GM18502 (cell line): ENCODE results near the gene ASPHD1.
"Not testable (repeated sequence)": the region's sequence is repeated elsewhere in the genome, so short reads cannot be mapped to it uniquely, and the experiment has no call there.

ENCODE experiments used
- ATAC-seq: cut with Tn5 transposase; IDR thresholded peaks from one replicate; pipeline ENCODE4 v1.9.1; 2021; ENCODE audit warnings: mild to moderate bottlenecking; ENCODE audit not compliant: unreplicated experiment, poor library complexity

The ASPHD1 gene

GRCh38 chr16:29927070-29927905 is 27.0 kb downstream of the ASPHD1 start:
- no peak for ATAC-seq

DNA sequence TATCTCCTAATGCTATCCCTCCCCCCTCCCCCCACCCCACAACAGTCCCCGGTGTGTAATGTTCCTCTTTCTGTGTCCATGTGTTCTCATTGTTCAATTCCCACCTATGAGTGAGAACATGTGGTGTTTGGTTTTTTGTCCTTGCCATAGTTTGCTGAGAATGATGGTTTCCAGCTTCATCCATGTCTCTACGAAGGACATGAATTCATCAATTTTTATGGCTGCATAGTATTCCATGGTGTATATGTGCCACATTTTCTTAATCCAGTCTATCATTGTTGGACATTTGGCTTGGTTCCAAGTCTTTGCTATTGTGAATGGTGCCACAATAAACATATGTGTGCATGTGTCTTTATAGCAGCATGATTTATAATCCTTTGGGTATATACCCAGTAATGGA is 31.5 kb downstream of the ASPHD1 start:
- ATAC-seq, result not testable (repeated sequence)

DNA sequence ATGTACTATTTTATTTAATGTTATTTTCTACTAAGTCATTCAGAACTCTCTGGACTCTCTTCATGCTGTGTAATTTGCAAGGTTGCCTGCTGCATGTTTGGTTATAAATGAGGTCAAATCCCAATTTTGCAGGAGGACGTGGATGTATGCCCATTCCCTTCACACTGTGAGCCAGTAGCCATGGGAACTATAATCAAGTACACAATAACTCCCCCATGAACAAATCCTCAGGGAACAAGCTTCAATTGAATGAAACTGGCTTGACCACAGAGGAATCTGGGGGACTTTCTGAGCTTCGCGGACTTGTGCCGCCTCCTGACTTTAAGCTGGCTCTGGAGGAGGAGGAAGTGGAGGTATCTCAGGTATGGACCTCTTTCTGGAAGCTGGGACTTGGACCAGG is 40.4 kb downstream of the ASPHD1 start:
- ATAC-seq, result no peak

- ATAC-seq, result no peak
Measured at GRCh38 chr16:29943846-29944799, 43.8 kb downstream of the ASPHD1 start.

DNA sequence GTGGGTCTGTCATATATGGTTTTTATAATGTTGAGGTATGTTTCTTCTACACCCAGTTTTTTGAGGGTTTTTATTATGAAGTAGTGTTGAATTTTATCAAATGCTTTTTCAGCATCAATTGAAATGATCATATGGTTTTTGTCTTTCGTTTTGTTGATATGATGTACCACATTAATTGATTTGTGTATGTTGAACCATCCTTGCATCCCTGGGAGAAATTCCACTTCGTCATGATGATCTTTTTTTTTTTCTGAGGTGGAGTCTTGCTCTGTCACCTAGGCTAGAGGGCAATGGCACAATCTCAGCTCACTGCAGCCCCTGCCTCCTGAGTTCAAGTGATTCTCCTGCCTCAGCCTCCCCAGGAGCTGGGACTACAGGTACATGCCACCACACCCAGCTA is 47.6 kb downstream of the ASPHD1 start:
- ATAC-seq, result no peak

DNA sequence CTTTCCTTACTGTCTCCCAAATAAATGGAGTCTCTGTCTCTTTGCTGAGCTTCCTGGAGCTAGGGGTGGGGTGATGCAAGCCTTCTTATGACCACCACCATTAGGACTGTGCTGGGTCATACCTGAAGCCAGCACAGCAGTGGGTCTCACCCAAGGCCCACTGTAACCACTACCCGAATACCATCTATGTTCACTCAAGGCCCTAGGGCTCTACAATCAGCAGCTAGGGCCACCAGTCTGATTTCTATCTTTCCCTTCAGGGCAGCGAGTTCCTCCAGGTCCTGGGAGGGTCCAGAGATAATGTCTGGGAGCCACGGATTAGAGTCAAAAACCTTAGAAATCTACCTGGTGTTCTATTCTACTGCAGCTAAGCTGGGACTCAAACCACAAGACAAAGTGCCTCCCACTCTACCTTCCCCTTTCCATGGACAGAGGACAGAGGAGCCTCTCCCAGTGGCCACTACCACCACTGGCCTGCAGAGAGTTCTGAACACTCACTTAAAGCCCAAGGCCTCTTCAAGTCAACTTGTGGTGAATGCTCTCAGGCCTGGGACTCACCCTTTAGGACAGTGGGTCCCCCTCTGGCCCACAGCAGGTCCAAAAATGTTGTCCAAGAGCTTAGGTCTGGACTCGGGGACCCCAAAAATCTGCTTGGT is 50.6 kb downstream of the ASPHD1 start:
- no peak for ATAC-seq

- ATAC-seq, result no peak
Measured at GRCh38 chr16:29951625-29952365, 51.5 kb downstream of the ASPHD1 start.
